HK-2 (cell line): Measurements from ENCODE around the gene MICAL2.

Experiments
- DNase-seq: peaks from one replicate; pipeline ENCODE4 v3.0.0-alpha.2; 2018; ENCODE audit not compliant: unreplicated experiment

The MICAL2 gene

GRCh38 chr11:12226093-12226492 is 115.7 kb downstream of the MICAL2 start:
- no peak for DNase-seq

- DNase-seq, result no peak
Observed at GRCh38 chr11:12229450-12230229, 119.2 kb downstream of the MICAL2 start.

- no peak for DNase-seq
Observed at GRCh38 chr11:12232160-12232559, 121.8 kb downstream of the MICAL2 start.

GRCh38 chr11:12232817-12233601 is 122.6 kb downstream of the MICAL2 start:
- DNase-seq, result peak; percentile 22

- DNase-seq, result no peak
Observed at GRCh38 chr11:12233602-12233925, 123.2 kb downstream of the MICAL2 start.

- DNase-seq, result no peak
Observed at GRCh38 chr11:12234221-12234620, 123.8 kb downstream of the MICAL2 start.

- DNase-seq, result no peak
Observed at GRCh38 chr11:12235080-12235479, 124.7 kb downstream of the MICAL2 start.

- no peak for DNase-seq
Observed at GRCh38 chr11:12235553-12235946, 125.2 kb downstream of the MICAL2 start.

- DNase-seq, result no peak
Observed at GRCh38 chr11:12235947-12236743, 125.8 kb downstream of the MICAL2 start.

GRCh38 chr11:12236744-12237101 is 126.3 kb downstream of the MICAL2 start:
- DNase-seq, result no peak

GRCh38 chr11:12237381-12237784 is 127.0 kb downstream of the MICAL2 start:
- no peak for DNase-seq

- DNase-seq, result no peak
Observed at GRCh38 chr11:12238420-12238819, 128.0 kb downstream of the MICAL2 start.

GRCh38 chr11:12239396-12239795 is 129.0 kb downstream of the MICAL2 start:
- no peak for DNase-seq

- no peak for DNase-seq
Observed at GRCh38 chr11:12239804-12240371, 129.5 kb downstream of the MICAL2 start.

- no peak for DNase-seq
Observed at GRCh38 chr11:12240677-12241076, 130.3 kb downstream of the MICAL2 start.

GRCh38 chr11:12241401-12241800 is 131.0 kb downstream of the MICAL2 start:
- DNase-seq, result no peak

- DNase-seq, result no peak
Observed at GRCh38 chr11:12241971-12242672, 131.7 kb downstream of the MICAL2 start.

GRCh38 chr11:12242966-12243365 is 132.6 kb downstream of the MICAL2 start:
- no peak for DNase-seq

GRCh38 chr11:12243486-12243885 is 133.1 kb downstream of the MICAL2 start:
- DNase-seq, result no peak

GRCh38 chr11:12243911-12244550 is 133.6 kb downstream of the MICAL2 start:
- DNase-seq, result no peak

- no peak for DNase-seq
Observed at GRCh38 chr11:12245091-12245490, 134.7 kb downstream of the MICAL2 start.
